Activated naive CD4-positive, alpha-beta T cell (primary cell): ENCODE measurements around the gene GMDS.

Experiments
- DNase-seq, 4 experiments: peaks; one replicate each; lab custom pipeline; 2025; lab: John Stamatoyannopoulos, UW

GMDS gene

GRCh38 chr6:1800845-1801244 is 444.6 kb downstream of the GMDS start:
- no peak for DNase-seq

GRCh38 chr6:1798965-1799325 is 446.5 kb downstream of the GMDS start:
- DNase-seq: no peak

- no peak for DNase-seq
Measured at GRCh38 chr6:1798303-1798964, 447.0 kb downstream of the GMDS start.

- no peak for DNase-seq
Measured at GRCh38 chr6:1797801-1798200, 447.6 kb downstream of the GMDS start.

- DNase-seq: no peak
Measured at GRCh38 chr6:1796706-1797529, 448.5 kb downstream of the GMDS start.

- no peak for DNase-seq
Measured at GRCh38 chr6:1795910-1796309, 449.5 kb downstream of the GMDS start.

- DNase-seq: no peak
Measured at GRCh38 chr6:1792989-1793388, 452.4 kb downstream of the GMDS start.

- DNase-seq: no peak
Measured at GRCh38 chr6:1790684-1791083, 454.7 kb downstream of the GMDS start.

- DNase-seq: no peak
Measured at GRCh38 chr6:1789092-1789491, 456.3 kb downstream of the GMDS start.

GRCh38 chr6:1787894-1788293 is 457.5 kb downstream of the GMDS start:
- no peak for DNase-seq

- DNase-seq: no peak
Measured at GRCh38 chr6:1786455-1787453, 458.7 kb downstream of the GMDS start.

- no peak for DNase-seq
Measured at GRCh38 chr6:1784422-1784884, 461.0 kb downstream of the GMDS start.

- DNase-seq: no peak
Measured at GRCh38 chr6:1781817-1782184, 463.6 kb downstream of the GMDS start.

GRCh38 chr6:1781152-1781816 is 464.1 kb downstream of the GMDS start:
- DNase-seq: no peak

- no peak for DNase-seq
Measured at GRCh38 chr6:1780251-1780867, 465.0 kb downstream of the GMDS start.

GRCh38 chr6:1778686-1779235 is 466.6 kb downstream of the GMDS start:
- DNase-seq: no peak

GRCh38 chr6:1777921-1778685 is 467.3 kb downstream of the GMDS start:
- DNase-seq: no peak

- no peak for DNase-seq
Measured at GRCh38 chr6:1775441-1775840, 470.0 kb downstream of the GMDS start.

GRCh38 chr6:1774226-1774915 is 471.0 kb downstream of the GMDS start:
- DNase-seq: no peak

GRCh38 chr6:1773700-1774099 is 471.7 kb downstream of the GMDS start:
- no peak for DNase-seq
